ENCODE measurements around the gene CRAMP1. TPM values are rescaled to one million over a fixed set of nuclear protein-coding genes. Genes with fewer than 3 reads are reported as not detected.

CRAMP1 gene
- total RNA-seq, 1 experiment from 2014 or later: 22.9 TPM

- Histone ChIP-seq H3K9me3 (ENCODE audit: control insufficient read depth in 1 of 2, insufficient read depth in 1 of 2, low read depth in 1 of 2, low read length in 2 of 2) (no peaks in the 10 kb centered on the region), H3K4me3 (replicated peaks in 1 of 2; ENCODE audit: low read depth in 1 of 2, low read length in 2 of 2) (peak overlapping the region; percentile 93 to 97), H3K9ac (ENCODE audit: low read length) (peak overlapping the region; percentile 98), H4K20me1 (ENCODE audit: insufficient read depth) (no peaks in the 10 kb centered on the region; the same call in 1 of the 2 replicates), H2AFZ (ENCODE audit: low read depth, low read length, poor library complexity, severe bottlenecking) (no peak overlapping the region), H3K79me2 (ENCODE audit: insufficient read depth, low read length) (peaks cover 55% of the 10 kb centered on the region), H3K27me3 (ENCODE audit: insufficient read depth, low read length) (no peaks in the 10 kb centered on the region), H3K9me2 (ENCODE audit: insufficient read depth) (no peaks in the 10 kb centered on the region), H3K4me2 (ENCODE audit: low read length) (peak overlapping the region; percentile 88), H3K27ac (ENCODE audit: low read depth, low read length) (peak overlapping the region; percentile 74), H3K4me1 (ENCODE audit: control insufficient read depth in 1 of 2, insufficient read depth in 2 of 2, low read length in 2 of 2) (peaks cover 8 to 38% of the 10 kb centered on the region in 2 experiments), H3K36me3 (ENCODE audit: control insufficient read depth in 1 of 2, insufficient read depth in 2 of 2, low read length in 2 of 2) (peaks cover 7 to 37% of the 10 kb centered on the region in 2 experiments; a peak in 3 of 4 replicates)
- no peak for TF ChIP-seq POLR2AphosphoS5 (IDR thresholded peaks at IDR 0.05; ENCODE audit: low read depth, low read length)
- TF ChIP-seq, protein P1, sequence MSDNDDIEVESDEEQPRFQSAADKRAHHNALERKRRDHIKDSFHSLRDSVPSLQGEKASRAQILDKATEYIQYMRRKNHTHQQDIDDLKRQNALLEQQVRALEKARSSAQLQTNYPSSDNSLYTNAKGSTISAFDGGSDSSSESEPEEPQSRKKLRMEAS (IDR thresholded peaks at IDR 0.05): no peak
- TF ChIP-seq POLR2A (IDR thresholded peaks at IDR 0.05; ENCODE audit: borderline replicate concordance, extremely low read depth, insufficient read depth, insufficient read length): no peak
- TF ChIP-seq RAD21 (IDR thresholded peaks at IDR 0.05; ENCODE audit: low read depth): peak; percentile 29; the same call in 1 of the 2 replicates
- peak; percentile 77; the same call in 1 of the 2 replicates for TF ChIP-seq ZFX (IDR thresholded peaks at IDR 0.05)
- no peak for TF ChIP-seq EZH2phosphoT487 (IDR thresholded peaks at IDR 0.05; ENCODE audit: borderline replicate concordance)
- no peak for DNase-seq (ENCODE audit: low read depth, low spot score)
- TSS peak; percentile 67 for BruUV-seq (replicated peaks)
- CTCF ChIA-PET: interaction anchor here (0.9 to 2.2 kb wide), 2 partner anchors 27 to 94 kb away, joined by 4 to 12 read pairs; partner anchors contain the start of genes EME2, MAPK8IP3 and MRPS34
- ATAC-seq: peak; percentile 13
- intact Hi-C loops (cut with micrococcal nuclease): loop anchor here (1.0 kb wide), 2 partner anchors 28 to 43 kb away; partner anchors contain the start of gene MAPK8IP3
- POLR2A ChIA-PET: interaction anchor here (0.7 to 1.2 kb wide), 8 partner anchors 10 to 91 kb away, joined by 3 to 7 read pairs (median 4); partner anchors contain the start of genes CRAMP1, IFT140 and MAPK8IP3
- RAD21 ChIA-PET (ENCODE audit: low non-redundant PET in 1 of 2, low total read pairs in 2 of 2, uncharacterized antibody in 2 of 2, unreplicated experiment in 2 of 2): interaction anchor here (0.6 to 1.3 kb wide), 2 partner anchors 45 to 85 kb away, joined by 3 to 13 read pairs; no protein-coding TSS in a partner anchor
These were observed 66.4 kb downstream of the CRAMP1 start for GRCh38 chr16:1678500-1679098.

- DNase-seq (ENCODE audit: low read depth, low spot score) (no peak), ATAC-seq (no peak)
- Histone ChIP-seq H4K20me1 (ENCODE audit: insufficient read depth) (no peaks in the 10 kb centered on the region; the same call in 1 of the 2 replicates), H3K9me2 (ENCODE audit: insufficient read depth) (no peaks in the 10 kb centered on the region), H3K36me3 (ENCODE audit: control insufficient read depth in 1 of 2, insufficient read depth in 2 of 2, low read length in 2 of 2) (peaks cover 5 to 33% of the 10 kb centered on the region in 2 experiments; a peak in 2 of 4 replicates), H3K4me2 (ENCODE audit: low read length) (no peak overlapping the region), H3K4me1 (ENCODE audit: control insufficient read depth in 1 of 2, insufficient read depth in 2 of 2, low read length in 2 of 2) (peaks cover 8 to 27% of the 10 kb centered on the region in 2 experiments), H3K27ac (ENCODE audit: low read depth, low read length) (no peak overlapping the region), H3K9ac (ENCODE audit: low read length) (no peak overlapping the region), H3K4me3 (replicated peaks in 1 of 2; ENCODE audit: low read depth in 1 of 2, low read length in 2 of 2) (no peak overlapping the region), H2AFZ (ENCODE audit: low read depth, low read length, poor library complexity, severe bottlenecking) (no peak overlapping the region), H3K9me3 (ENCODE audit: control insufficient read depth in 1 of 2, insufficient read depth in 1 of 2, low read depth in 1 of 2, low read length in 2 of 2) (no peaks in the 10 kb centered on the region), H3K27me3 (ENCODE audit: insufficient read depth, low read length) (no peaks in the 10 kb centered on the region), H3K79me2 (ENCODE audit: insufficient read depth, low read length) (peaks cover 72% of the 10 kb centered on the region)
- ChIA-PET CTCF (no interaction called here), RAD21 (ENCODE audit: low non-redundant PET in 1 of 2, low total read pairs in 2 of 2, uncharacterized antibody in 2 of 2, unreplicated experiment in 2 of 2) (no interaction called here), POLR2A (no interaction called here)
- intact Hi-C loops (cut with micrococcal nuclease): no loop called here
- BruUV-seq (replicated peaks): no TSS peak
- TF ChIP-seq CEBPB (IDR thresholded peaks at IDR 0.05; ENCODE audit: low read depth): no peak
- TF ChIP-seq ZNF274 (IDR thresholded peaks at IDR 0.05; ENCODE audit: low read depth, low read length): no peak
- no peak for TF ChIP-seq JUND (IDR thresholded peaks at IDR 0.05)
- TF ChIP-seq ZBTB33 (IDR thresholded peaks at IDR 0.05; ENCODE audit: extremely low read depth, insufficient replicate concordance, low read length): no peak
- no peak for TF ChIP-seq CBX3 (IDR thresholded peaks at IDR 0.05; ENCODE audit: low read depth)
- no peak for TF ChIP-seq POLR2AphosphoS5 (IDR thresholded peaks at IDR 0.05; ENCODE audit: low read depth, low read length)
- TF ChIP-seq, protein P2, sequence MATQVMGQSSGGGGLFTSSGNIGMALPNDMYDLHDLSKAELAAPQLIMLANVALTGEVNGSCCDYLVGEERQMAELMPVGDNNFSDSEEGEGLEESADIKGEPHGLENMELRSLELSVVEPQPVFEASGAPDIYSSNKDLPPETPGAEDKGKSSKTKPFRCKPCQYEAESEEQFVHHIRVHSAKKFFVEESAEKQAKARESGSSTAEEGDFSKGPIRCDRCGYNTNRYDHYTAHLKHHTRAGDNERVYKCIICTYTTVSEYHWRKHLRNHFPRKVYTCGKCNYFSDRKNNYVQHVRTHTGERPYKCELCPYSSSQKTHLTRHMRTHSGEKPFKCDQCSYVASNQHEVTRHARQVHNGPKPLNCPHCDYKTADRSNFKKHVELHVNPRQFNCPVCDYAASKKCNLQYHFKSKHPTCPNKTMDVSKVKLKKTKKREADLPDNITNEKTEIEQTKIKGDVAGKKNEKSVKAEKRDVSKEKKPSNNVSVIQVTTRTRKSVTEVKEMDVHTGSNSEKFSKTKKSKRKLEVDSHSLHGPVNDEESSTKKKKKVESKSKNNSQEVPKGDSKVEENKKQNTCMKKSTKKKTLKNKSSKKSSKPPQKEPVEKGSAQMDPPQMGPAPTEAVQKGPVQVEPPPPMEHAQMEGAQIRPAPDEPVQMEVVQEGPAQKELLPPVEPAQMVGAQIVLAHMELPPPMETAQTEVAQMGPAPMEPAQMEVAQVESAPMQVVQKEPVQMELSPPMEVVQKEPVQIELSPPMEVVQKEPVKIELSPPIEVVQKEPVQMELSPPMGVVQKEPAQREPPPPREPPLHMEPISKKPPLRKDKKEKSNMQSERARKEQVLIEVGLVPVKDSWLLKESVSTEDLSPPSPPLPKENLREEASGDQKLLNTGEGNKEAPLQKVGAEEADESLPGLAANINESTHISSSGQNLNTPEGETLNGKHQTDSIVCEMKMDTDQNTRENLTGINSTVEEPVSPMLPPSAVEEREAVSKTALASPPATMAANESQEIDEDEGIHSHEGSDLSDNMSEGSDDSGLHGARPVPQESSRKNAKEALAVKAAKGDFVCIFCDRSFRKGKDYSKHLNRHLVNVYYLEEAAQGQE (IDR thresholded peaks at IDR 0.05; ENCODE audit: low read depth): no peak
- TF ChIP-seq, protein P1 (IDR thresholded peaks at IDR 0.05): no peak
- TF ChIP-seq SP1 (IDR thresholded peaks at IDR 0.05; ENCODE audit: low read depth): no peak
These were observed 68.2 kb downstream of the CRAMP1 start for GRCh38 chr16:1680361-1680760.
